HuH-7.5 (cell line): ENCODE measurements around the gene NR5A1.

ENCODE experiments used
- DNase-seq: peaks from one replicate; pipeline ENCODE4 v3.0.0; 2011; ENCODE audit warnings: low spot score

Gene NR5A1

DNA sequence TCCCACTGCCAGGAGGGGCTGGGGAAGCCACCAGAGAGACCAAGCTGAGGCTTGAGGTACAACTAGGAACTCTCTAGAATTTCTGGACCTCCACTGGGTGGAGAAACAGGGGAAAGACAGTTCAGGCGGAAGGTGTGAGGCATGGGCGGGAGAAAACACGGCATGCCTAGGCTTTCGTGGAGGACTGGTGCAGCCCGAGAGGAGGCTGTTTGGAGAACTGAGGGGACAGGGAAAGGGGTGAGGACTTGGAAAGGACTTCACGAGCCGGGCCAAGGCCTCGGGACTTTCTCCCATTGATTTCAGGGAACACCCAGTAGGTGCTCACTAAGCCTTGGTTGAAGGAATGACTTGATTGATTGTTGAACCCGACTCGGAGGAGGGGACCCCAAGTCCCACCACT lies 66.4 kb downstream of the NR5A1 start:
- DNase-seq = no peak

DNA sequence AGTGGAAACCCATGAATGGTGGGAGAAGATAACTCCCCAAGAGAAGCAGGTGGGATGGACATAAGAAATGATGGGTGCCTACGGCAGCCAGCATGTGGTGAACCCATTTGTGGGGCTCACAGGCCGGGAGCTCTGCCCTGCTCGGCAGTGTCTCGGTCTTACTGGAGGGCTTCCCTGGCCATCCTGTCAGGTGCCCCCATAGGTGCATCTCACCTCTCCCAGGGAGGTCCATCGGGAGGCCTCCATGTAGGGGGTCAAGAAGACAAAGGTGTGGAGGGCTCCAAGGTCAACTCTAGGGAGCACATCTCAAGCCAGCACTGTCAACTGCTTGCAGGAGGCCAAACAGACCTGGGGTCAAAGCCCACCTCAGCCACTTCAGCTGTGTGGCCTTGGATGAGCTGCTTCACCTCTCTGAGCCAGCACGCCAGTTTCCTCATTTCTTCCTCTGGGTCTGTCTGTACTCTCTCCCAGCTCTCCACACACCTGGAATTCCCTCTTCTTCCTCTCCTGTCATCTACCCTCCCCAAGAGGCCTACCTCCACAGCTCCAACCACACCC lies 67.4 kb downstream of the NR5A1 start:
- DNase-seq = no peak

DNA sequence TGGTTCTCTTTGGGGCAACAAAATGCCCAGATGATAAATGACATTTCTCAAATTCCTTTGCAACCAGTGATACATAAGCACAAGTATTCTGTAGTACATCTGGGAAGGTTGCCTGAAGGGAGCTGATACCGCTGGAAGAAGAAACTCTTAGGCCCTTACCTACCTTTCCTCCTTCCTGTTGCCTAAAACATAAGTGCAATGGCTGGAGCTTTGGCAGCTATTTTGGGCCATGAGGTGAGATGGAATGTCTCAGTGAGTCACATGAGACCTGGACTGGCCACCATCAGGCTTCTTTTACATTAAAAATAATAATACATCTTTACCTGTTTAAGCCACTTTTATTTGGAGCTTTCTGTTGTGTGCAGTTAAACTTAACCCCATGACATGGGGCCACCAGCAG lies 68.1 kb downstream of the NR5A1 start:
- DNase-seq = no peak

- no peak for DNase-seq
Measured at GRCh38 chr9:124438091-124438490, 69.1 kb downstream of the NR5A1 start.

- DNase-seq = no peak
Measured at GRCh38 chr9:124437086-124437485, 70.1 kb downstream of the NR5A1 start.

GRCh38 chr9:124436320-124436719 lies 70.9 kb downstream of the NR5A1 start:
- no peak for DNase-seq
